ENCODE results near the gene DSEL. TPM values are rescaled to one million over a fixed set of nuclear protein-coding genes. Genes with fewer than 3 reads are reported as not detected.

DSEL gene
- total RNA-seq (2014; rRNA removed; shearing (Covaris generic)) = 9.4 and 9.7 TPM in 2 replicates

DNA sequence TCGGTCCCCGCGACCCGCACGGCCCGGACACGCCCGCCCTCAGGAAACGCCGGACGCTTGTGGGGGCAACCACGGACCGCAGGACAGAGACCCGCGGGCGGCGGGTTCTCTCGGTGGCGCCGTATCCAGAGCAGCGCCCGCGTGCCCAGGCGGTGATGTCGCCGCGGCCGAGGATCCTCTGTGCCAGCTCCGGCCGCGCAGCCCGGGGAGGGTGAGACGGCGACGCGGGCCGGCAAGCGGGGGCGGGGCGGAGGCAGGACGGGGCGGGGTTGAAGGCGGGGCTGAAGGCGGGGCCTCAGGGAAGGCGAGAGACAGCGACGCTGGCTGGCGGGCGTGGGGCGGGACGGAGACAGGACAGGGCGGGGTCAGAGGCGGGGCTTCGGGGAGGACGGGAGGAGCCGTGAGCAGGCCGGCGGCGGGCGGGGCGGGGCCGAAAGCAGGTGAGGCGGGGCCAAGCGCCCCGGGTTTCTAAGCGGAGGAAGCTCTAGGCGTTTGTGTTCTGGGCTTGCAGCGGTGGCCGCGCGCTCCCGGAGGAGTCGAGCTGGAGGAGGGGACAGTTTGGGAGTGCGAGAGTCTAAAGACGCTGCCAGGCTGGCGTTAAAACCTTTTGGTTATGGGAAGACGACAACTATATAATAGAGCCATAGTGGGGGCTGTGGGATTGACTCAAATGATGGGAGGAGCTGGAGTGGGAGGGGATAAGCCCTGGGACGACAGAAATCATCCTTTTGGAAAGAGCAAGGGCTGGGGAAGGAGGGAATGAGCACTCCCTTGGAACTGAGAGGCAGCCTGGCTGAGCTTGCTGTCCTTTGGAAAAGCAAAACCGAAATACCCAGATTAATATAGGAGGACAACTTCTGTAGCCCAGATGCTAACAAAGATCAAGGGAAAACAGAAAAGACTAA is at the start of gene DSEL:
Gene DSEL, minus strand, starts transcription at position 182 of the 905 bp plus-strand sequence. CDS start 2,112 bp downstream, outside the sequence.
- no peaks in the 10 kb centered on the region for H3K36me3 ChIP-seq (replicated peaks; ENCODE audit: control insufficient read depth, insufficient read depth, low read length)

DNA sequence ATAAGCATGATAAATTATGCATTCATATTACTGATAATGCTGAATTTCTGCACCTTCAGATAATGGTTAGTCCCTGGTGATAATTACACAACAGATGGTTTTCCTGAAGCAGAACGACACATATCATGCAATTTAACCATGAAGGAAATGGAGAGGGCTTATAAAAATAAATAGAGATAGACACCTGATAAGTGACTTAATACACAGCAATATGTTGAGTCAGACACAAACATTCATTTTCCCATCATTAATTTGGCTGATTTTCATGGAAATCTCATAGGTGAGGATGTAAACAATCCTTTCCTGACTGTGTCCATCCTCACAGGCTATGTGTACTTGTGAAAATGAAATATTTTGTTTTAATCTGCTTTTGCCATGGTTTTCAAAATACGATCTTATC is 36.9 kb upstream of the DSEL start:
- Histone ChIP-seq H3K36me3 (replicated peaks; ENCODE audit: control insufficient read depth, insufficient read depth, low read length) (no peaks in the 10 kb centered on the region), H3K4me3 (ENCODE audit: insufficient read depth, low read depth, low read length) (no peak overlapping the region)
- DNase-seq = no peak

More for the DNA sequence above, at the start of gene DSEL:
- Histone ChIP-seq H3K4me3 (ENCODE audit: insufficient read depth, low read depth, low read length) (peak within 1 kb of the TSS; percentile 88), H3K27me3 (ENCODE audit: control insufficient read depth, insufficient read depth, low read length) (no peaks in the 10 kb centered on the region)
- peak; percentile 98 for DNase-seq

DNA sequence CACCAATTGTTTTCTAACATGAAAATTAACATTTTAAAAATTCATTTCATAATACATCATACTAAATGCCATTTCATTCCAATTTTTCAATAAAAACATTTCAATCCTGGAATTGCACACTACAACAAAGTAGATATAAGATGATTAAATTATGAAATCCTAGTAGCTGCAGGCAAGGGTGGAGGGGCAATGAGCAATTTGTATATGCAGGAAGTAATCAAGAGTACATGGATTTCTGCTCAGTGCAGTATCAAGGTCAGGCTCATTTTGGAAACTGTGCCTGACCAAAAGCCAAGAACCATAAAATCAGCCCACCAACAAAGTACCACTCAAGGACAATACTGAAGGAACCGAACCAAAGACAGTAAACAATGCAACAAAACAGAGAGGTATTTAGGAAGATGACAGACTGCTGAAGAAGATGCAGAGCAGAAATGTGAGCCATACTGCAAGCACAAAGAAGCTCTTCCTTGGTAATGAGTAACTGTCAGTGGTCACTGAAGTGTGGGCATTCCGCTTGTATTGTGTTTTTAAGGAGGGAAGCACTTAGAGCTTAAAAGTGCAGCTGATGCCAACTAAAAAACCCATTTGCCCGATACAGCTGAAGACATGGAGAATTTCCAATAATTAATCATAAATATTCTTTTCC is 34.5 kb upstream of the DSEL start:
- H3K36me3 ChIP-seq (replicated peaks; ENCODE audit: control insufficient read depth, insufficient read depth, low read length) = no peaks in the 10 kb centered on the region
- no peak overlapping the region for H3K4me3 ChIP-seq (ENCODE audit: insufficient read depth, low read depth, low read length)
- no peak for DNase-seq
- no peaks in the 10 kb centered on the region for H3K27me3 ChIP-seq (ENCODE audit: control insufficient read depth, insufficient read depth, low read length)

More for the DNA sequence above, 36.9 kb upstream of the DSEL start:
- H3K27me3 ChIP-seq (ENCODE audit: control insufficient read depth, insufficient read depth, low read length) = no peaks in the 10 kb centered on the region

DNA sequence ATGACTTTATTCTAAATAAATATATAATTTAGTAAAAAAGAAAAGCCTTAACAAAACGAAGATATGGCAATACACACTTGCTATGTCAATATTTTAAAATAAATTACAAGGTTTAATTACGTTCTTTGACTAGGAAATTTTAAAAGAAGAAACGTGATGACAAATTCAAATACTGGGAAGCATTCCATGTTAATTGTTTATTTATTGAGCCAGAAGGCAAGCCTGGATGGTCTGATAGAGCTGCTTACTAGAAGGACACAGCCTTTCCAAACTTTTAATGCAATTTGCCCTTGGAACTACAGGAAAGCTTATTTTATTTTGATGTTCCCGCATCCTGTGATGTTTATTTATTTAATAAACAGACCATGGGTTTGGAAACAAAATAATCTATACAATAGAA is 33.4 kb upstream of the DSEL start:
- DNase-seq = no peak
- no peaks in the 10 kb centered on the region for H3K36me3 ChIP-seq (replicated peaks; ENCODE audit: control insufficient read depth, insufficient read depth, low read length)
- H3K4me3 ChIP-seq (ENCODE audit: insufficient read depth, low read depth, low read length) = no peak overlapping the region
- no peaks in the 10 kb centered on the region for H3K27me3 ChIP-seq (ENCODE audit: control insufficient read depth, insufficient read depth, low read length)

DNA sequence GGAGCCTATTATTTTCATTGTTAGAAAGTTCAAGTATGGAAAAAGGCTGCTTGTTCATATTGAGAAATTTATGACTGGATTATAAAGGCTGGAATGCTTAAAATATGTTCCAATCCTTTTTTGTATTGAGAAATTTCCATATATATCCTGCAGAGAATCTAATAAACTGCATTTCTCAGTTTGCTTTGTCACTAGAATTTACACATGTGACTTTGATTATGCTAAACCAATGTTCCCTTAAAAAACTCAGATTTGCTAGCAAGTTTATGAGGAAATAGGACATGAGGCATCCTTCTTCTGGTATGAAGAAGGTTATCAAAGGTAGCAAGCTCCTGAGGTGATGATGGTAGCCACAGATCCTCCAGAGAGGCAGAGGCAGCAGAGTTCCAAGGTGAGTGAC is 29.2 kb upstream of the DSEL start:
- no peak for DNase-seq
- Histone ChIP-seq H3K27me3 (ENCODE audit: control insufficient read depth, insufficient read depth, low read length) (no peaks in the 10 kb centered on the region), H3K36me3 (replicated peaks; ENCODE audit: control insufficient read depth, insufficient read depth, low read length) (no peaks in the 10 kb centered on the region)

DNA sequence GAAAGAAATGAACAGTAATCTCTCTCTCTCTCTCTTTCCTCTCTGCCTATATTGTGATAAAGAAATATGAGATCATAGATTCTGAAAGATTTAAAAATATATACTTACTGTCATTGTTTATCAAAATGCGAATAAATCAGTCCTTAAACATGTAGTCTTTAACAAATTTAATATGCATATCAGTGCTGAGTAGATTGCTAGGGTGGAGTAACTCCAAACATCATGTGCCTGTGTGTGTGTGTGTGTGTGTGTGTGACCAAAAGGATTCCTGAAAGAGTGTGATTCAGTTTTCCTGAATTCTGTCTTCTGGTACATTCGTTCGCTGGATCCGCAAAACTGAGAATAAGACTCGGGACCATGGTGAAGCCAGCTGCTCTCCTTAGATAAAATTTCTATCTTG is 24.0 kb upstream of the DSEL start:
- Histone ChIP-seq H3K27me3 (ENCODE audit: control insufficient read depth, insufficient read depth, low read length) (no peaks in the 10 kb centered on the region), H3K4me3 (ENCODE audit: insufficient read depth, low read depth, low read length) (no peak overlapping the region), H3K36me3 (replicated peaks; ENCODE audit: control insufficient read depth, insufficient read depth, low read length) (no peaks in the 10 kb centered on the region)
- DNase-seq = no peak

More for the DNA sequence above, 29.2 kb upstream of the DSEL start:
- H3K4me3 ChIP-seq (ENCODE audit: insufficient read depth, low read depth, low read length) = no peak overlapping the region

DNA sequence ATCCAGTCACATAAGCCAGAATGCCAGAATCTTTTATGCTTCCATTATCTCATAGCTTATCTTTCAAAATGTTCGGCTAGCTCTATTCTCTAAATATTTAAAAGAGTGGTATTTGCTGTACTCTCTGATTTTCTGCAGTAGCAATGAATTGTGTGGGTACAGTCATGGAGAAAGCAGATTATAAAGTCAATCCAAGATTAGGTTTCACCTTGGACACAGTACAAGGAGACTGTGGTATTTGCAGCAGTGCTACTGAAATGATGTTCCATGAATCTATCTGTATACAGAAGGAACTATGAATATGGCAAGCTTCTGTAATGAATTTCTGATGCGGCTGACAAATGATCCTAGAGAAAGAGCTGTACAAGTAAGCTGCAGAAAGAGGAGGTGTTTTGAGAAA is 15.4 kb upstream of the DSEL start:
- Histone ChIP-seq H3K36me3 (replicated peaks; ENCODE audit: control insufficient read depth, insufficient read depth, low read length) (no peaks in the 10 kb centered on the region), H3K4me3 (ENCODE audit: insufficient read depth, low read depth, low read length) (no peak overlapping the region), H3K27me3 (ENCODE audit: control insufficient read depth, insufficient read depth, low read length) (no peaks in the 10 kb centered on the region)
- no peak for DNase-seq

DNA sequence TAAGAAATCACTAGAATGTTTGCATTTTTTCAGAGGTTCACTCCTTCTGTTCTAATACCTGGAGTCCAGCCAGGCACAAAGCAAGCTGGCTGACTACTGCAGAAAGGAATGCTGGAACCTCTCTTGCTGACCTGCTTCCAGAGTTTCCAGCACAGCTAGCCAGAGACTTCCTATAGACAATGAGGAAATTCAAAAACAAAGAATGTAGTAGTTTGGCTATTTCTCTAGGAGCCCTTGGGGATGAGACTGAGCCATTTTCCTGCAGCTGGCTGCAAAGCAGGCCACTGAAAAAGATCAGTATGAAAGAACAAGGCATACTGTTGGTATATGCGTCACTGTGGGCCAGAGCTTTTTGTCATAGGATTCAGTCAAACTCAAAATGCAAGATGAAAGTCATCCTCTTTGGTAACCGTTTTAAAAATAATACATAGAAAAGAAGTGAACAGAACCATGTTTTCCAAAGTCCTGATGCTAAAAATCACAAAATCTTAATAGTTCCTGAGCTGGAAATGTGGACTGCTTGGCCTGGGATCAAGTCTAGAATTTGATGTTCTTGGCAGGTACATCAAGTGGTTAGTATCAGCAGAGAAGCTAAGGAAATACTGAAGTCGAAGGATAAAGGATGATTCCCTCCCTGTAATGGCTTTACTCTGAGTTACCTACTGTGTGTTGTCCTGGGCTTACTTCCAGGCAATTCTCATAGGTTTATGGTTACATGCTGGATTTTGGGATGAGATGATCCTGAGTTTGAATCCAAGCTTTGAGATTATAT is 9.0 kb upstream of the DSEL start:
- Histone ChIP-seq H3K27me3 (ENCODE audit: control insufficient read depth, insufficient read depth, low read length) (no peaks in the 10 kb centered on the region), H3K4me3 (ENCODE audit: insufficient read depth, low read depth, low read length) (no peak overlapping the region), H3K36me3 (replicated peaks; ENCODE audit: control insufficient read depth, insufficient read depth, low read length) (no peaks in the 10 kb centered on the region)
- DNase-seq = no peak

DNA sequence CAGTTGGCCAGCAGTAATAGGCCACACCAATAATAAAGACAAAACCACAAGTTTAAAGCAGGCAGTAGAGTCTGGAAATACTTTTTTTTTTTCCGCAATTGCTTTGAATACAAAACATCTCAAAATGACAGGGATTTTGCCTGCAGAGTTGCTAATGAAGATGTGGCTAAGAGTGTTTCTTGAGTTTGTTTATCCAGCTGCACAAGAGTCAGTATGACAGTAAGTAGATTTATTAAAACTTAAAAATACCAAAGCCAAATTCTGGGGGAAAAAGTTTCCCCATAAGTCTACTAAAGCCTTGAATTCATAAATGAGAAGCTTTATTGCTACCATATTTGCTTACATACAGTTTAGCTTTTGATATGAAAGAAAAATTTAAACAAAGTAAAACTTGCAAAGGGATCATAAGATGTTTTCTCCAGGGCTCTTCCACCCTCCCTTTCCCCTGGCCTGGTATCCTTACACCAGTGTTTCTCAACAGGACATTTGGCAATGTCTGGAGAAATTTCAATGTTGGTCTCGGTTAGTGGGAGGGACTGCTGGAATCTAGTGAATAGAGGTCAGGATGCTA is 3.9 kb upstream of the DSEL start:
- DNase-seq = no peak
- no peak overlapping the region for H3K4me3 ChIP-seq (ENCODE audit: insufficient read depth, low read depth, low read length)
- no peaks in the 10 kb centered on the region for H3K36me3 ChIP-seq (replicated peaks; ENCODE audit: control insufficient read depth, insufficient read depth, low read length)
- no peaks in the 10 kb centered on the region for H3K27me3 ChIP-seq (ENCODE audit: control insufficient read depth, insufficient read depth, low read length)

DNA sequence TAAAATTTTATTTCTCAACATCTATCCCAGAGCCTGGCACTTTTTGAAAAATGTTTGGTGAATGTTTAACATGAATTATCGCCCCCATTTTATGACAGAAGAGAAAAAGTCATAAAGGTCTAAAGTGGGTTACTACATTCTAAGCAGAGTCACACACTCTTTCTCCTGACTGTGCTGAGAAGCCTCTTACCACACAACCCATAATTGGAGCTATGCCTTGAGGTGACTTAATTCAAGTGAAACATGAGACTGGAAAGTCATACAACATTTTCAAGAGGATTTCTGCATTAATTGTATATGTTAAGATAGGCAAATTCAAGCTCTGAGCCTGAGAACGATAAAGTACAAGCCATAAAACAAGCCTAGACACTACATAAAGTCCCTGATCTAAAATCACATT is 3.1 kb upstream of the DSEL start:
- no peak for DNase-seq
- Histone ChIP-seq H3K4me3 (ENCODE audit: insufficient read depth, low read depth, low read length) (no peak overlapping the region), H3K27me3 (ENCODE audit: control insufficient read depth, insufficient read depth, low read length) (no peaks in the 10 kb centered on the region), H3K36me3 (replicated peaks; ENCODE audit: control insufficient read depth, insufficient read depth, low read length) (no peaks in the 10 kb centered on the region)

DNA sequence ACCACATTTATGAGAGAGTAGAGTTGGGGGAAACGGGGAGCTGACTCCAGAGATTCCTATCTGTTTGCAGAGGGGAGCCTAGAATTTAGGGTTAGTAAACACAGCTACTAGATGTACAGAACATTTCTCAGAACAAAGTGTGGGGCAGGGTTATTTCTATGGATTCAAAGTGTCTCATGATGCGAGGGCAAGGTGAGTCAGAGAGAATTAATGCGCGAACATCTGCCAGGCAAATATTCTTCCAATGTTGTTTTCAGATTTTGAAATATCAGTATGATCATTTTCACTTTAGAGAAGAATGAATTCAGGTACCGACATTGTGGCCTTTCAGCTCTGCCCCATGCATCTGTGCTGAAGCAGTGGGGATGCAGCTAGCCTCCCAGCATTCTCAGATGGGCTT is 2.0 kb upstream of the DSEL start:
- Histone ChIP-seq H3K4me3 (ENCODE audit: insufficient read depth, low read depth, low read length) (no peak overlapping the region), H3K27me3 (ENCODE audit: control insufficient read depth, insufficient read depth, low read length) (no peaks in the 10 kb centered on the region), H3K36me3 (replicated peaks; ENCODE audit: control insufficient read depth, insufficient read depth, low read length) (no peaks in the 10 kb centered on the region)
- DNase-seq = no peak

DNA sequence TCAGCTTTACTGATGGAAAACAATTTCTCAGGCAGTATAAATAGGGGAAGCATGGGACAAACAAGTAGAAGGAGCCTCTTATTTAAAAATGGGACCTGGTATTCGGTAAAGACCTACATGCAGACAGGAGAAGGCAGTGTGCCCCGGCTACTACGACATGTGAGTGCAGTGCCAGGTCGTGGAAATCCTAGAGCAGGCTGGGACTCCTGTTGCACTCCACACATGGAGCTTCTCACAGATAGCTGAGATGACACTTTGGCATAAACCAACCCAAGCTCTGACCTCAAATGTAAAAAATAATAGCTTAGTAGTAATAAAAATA is 885 bp upstream of the DSEL start:
- no peak for DNase-seq
- Histone ChIP-seq H3K27me3 (ENCODE audit: control insufficient read depth, insufficient read depth, low read length) (no peaks in the 10 kb centered on the region), H3K4me3 (ENCODE audit: insufficient read depth, low read depth, low read length) (peak overlapping the region; percentile 51), H3K36me3 (replicated peaks; ENCODE audit: control insufficient read depth, insufficient read depth, low read length) (no peaks in the 10 kb centered on the region)

DNA sequence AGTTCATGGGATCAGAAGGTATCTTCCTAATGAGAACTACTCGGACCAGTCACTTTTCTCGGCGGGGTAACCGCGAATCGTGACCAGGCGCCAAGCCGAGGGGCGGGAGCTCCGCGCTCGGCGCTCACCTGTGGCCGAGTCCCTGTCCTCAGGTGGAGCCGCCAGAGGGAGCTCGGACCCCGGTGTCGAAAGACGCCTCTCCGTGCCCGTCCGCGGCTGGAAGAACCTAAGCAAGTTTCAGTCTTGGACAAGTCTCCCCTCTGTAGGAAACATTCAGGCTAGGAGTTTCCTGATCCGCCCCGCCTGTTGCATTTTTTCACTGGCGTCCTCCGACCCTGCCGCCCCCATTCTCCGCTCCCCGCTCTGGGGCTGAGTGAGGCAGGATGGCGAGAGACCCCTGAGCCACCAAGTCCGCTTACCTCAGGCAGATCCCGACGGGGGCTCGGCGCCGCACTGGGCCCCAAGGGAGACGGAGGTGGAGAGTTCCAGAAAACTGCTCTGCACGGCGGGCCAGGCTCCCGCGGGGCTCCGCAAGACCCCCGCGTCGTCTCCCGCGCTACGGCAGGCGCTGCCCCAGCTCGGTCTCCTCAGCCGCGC is 480 bp downstream of the DSEL start:
- peak; percentile 88 for DNase-seq
- Histone ChIP-seq H3K4me3 (ENCODE audit: insufficient read depth, low read depth, low read length) (peak overlapping the region; percentile 88), H3K27me3 (ENCODE audit: control insufficient read depth, insufficient read depth, low read length) (no peaks in the 10 kb centered on the region), H3K36me3 (replicated peaks; ENCODE audit: control insufficient read depth, insufficient read depth, low read length) (no peaks in the 10 kb centered on the region)

DNA sequence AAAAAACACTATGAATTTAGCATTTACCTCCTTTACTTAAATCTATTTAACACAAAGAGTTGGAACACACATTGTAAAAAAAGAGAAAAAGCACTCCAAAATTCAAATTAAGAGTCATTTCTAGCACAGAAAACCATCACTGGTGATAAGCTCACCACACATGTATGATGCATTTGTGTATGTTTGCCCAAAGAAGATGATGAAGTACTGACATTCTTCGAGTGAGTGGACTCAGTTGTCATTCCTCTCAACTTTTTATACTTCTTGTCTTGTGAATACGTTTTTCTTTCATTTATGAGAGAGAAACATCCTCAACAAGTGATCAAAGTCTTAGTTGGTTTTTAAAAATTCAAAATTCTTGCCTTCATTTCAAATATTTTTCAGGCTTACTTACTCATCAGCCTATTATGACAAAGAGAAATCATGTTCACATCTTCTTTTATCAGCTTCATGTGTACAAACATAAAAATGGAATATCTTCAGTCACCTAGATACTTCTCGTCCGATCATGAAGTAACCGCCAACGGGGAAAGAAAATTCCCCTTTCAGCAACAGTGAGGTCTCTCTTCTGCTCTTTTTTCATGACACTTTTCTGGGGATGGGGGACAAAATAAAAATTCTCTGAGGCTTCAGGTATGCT is 1.5 kb downstream of the DSEL start:
- no peaks in the 10 kb centered on the region for H3K27me3 ChIP-seq (ENCODE audit: control insufficient read depth, insufficient read depth, low read length)
- peak overlapping the region; percentile 88 for H3K4me3 ChIP-seq (ENCODE audit: insufficient read depth, low read depth, low read length)
- DNase-seq = no peak
- no peaks in the 10 kb centered on the region for H3K36me3 ChIP-seq (replicated peaks; ENCODE audit: control insufficient read depth, insufficient read depth, low read length)
